Panc1 (cell line): ENCODE data around the gene STARD3NL. TPM values are rescaled to one million over a fixed set of nuclear protein-coding genes. Genes with fewer than 3 reads are reported as not detected.
A peak's percentile ranks its signal among the peaks of the same experiment; 100 is the strongest.

ENCODE experiments used
- ATAC-seq: fragments of 200-7000 bp; cut with Tn5 transposase; 2 replicates; pipeline ENCODE4 v1.9.1; 2020; ENCODE audit warnings: mild to moderate bottlenecking, moderate library complexity
- BruUV-seq: library from RNA; stranded (reverse); fragments of 400-500 nt; replicated peaks from 2 replicates; lab custom pipeline; 2021; lab: Mats Ljungman, UMichigan
- CTCF ChIA-PET: fragments of 300-600 bp; sonication (Branson Sonifier 250); formaldehyde crosslinking; loops from one replicate; lab custom pipeline; 2022; ENCODE audit warnings: antibody characterized with exemption; lab: Charles Lee
- POLR2A ChIA-PET: fragments of 300-600 bp; sonication (Branson Sonifier 250); formaldehyde crosslinking; loops from one replicate; lab custom pipeline; 2022; ENCODE audit warnings: antibody characterized with exemption; lab: Charles Lee
- DNase-seq: peaks from one replicate; pipeline ENCODE4 v3.0.0-alpha.2; 2010; ENCODE audit warnings: low read depth, low spot score
- H3K27ac ChIP-seq: 2 replicates; pipeline ENCODE4 v1.5.1; 2011; ENCODE audit warnings: mild to moderate bottlenecking, low read length, inconsistent platforms
- H3K27me3 ChIP-seq: fragments of 200-500 bp; sonication (Bioruptor generic); 2 replicates; pipeline ENCODE4 v1.6.0; 2014; ENCODE audit warnings: low read length, inconsistent platforms; ENCODE audit not compliant: control insufficient read depth, insufficient read depth
- H3K36me3 ChIP-seq: fragments of 200-500 bp; sonication (Bioruptor generic); 2 replicates; pipeline ENCODE4 v1.5.1; 2014; ENCODE audit warnings: inconsistent platforms, mild to moderate bottlenecking, low read length, moderate library complexity; ENCODE audit not compliant: control insufficient read depth, insufficient read depth
- H3K4me1 ChIP-seq: 2 replicates; pipeline ENCODE4 v1.5.1; 2011; ENCODE audit warnings: inconsistent platforms, mild to moderate bottlenecking, low read length, moderate library complexity; ENCODE audit not compliant: control insufficient read depth, insufficient read depth
- H3K4me3 ChIP-seq, 2 experiments: 2 replicates each; pipeline ENCODE4 v1.5.1; 2011 to 2012; ENCODE audit warnings: low read depth in 2 of 2, low read length in 2 of 2, mild to moderate bottlenecking in 2 of 2, inconsistent platforms in 1 of 2, moderate library complexity in 1 of 2
- H3K9me3 ChIP-seq: fragments of 200-500 bp; sonication (Bioruptor generic); 2 replicates; pipeline ENCODE4 v1.5.1; 2014; ENCODE audit warnings: low read depth, mild to moderate bottlenecking, inconsistent platforms, low read length, moderate library complexity; ENCODE audit not compliant: control insufficient read depth, insufficient read depth
- CTCF ChIP-seq: fragments of 450-650 bp; IDR thresholded peaks from 2 replicates; pipeline ENCODE4 v1.5.1; 2017; ENCODE audit warnings: mild to moderate bottlenecking
- POLR2AphosphoS5 ChIP-seq: IDR thresholded peaks from 2 replicates; pipeline ENCODE4 v1.6.1; 2012; ENCODE audit warnings: mild to moderate bottlenecking, low read depth, low read length, moderate library complexity
- REST ChIP-seq, 2 experiments: IDR thresholded peaks; 2 replicates each; pipeline ENCODE4 v1.6.1; 2011 to 2012; ENCODE audit warnings: low read depth in 2 of 2, control low read depth in 1 of 2, low read length in 1 of 2, mild to moderate bottlenecking in 1 of 2, moderate library complexity in 1 of 2; ENCODE audit not compliant: insufficient read depth in 1 of 2
- SIN3A ChIP-seq: IDR thresholded peaks from 2 replicates; pipeline ENCODE4 v1.6.1; 2012; ENCODE audit warnings: low read depth, mild to moderate bottlenecking, low read length, moderate library complexity, borderline replicate concordance; ENCODE audit not compliant: insufficient read depth
- TCF7L2 ChIP-seq: IDR thresholded peaks from 2 replicates; pipeline ENCODE4 v1.6.1; 2011; ENCODE audit warnings: mild to moderate bottlenecking, low read depth, low read length, inconsistent platforms
- in situ Hi-C: cut with HindIII; loops from 2 replicates; pipeline ENCODE4 v1.10.0; 2016; ENCODE audit warnings: low sequenced_read_pairs, low pct_unique_long_range_greater_than_20kb
- intact Hi-C: fragments of 100-400 bp; cut with micrococcal nuclease; formaldehyde crosslinking; loops from one replicate; pipeline ENCODE4 v1.10.0; 2022; ENCODE audit not compliant: unreplicated experiment
- total RNA-seq: library from RNA; stranded (reverse); gene quantifications from one replicate; pipeline ENCODE4 v1.2.1, GENCODE V29; 2021; ENCODE audit not compliant: unreplicated experiment

The STARD3NL gene
- total RNA-seq, 1 experiment from 2014 or later: 75.7 TPM

- Histone ChIP-seq H3K4me3 (no peak overlapping the region), H3K27ac (peak overlapping the region; percentile 30; the same call in 1 of the 2 replicates), H3K36me3 (no peaks in the 10 kb centered on the region), H3K9me3 (no peaks in the 10 kb centered on the region), H3K27me3 (no peaks in the 10 kb centered on the region), H3K4me1 (peaks cover 20% of the 10 kb centered on the region)
- no peak for TF ChIP-seq POLR2AphosphoS5
- TF ChIP-seq TCF7L2: no peak
- TF ChIP-seq SIN3A: no peak
- no peak for TF ChIP-seq CTCF
- no peak for TF ChIP-seq REST (IDR thresholded peaks at IDR 0.05; ENCODE audit: insufficient read depth in 1 of 2, low read depth in 2 of 2, low read length in 1 of 2)
- ChIA-PET POLR2A (interaction anchor here (0.6 to 1.0 kb wide), 2 partner anchors 10 to 30 kb away, joined by 3 read pairs; no protein-coding TSS in a partner anchor), CTCF (no interaction called here)
- 0 out of 2 replicates have a peak, but pooled peaks have one; percentile 40 for ATAC-seq
- intact Hi-C loops (no loop called here), in situ Hi-C loops (no loop called here)
- no TSS peak for BruUV-seq
- no peak for DNase-seq
Observed at GRCh38 chr7:38195804-38196595, 18.0 kb downstream of the STARD3NL start.

- intact Hi-C loops: no loop called here
- no peaks in the 10 kb centered on the region for H3K9me3 ChIP-seq
- no peaks in the 10 kb centered on the region for H3K27me3 ChIP-seq
- no peaks in the 10 kb centered on the region for H3K36me3 ChIP-seq
- POLR2A ChIA-PET: no interaction called here
- in situ Hi-C loops: no loop called here
- H3K4me1 ChIP-seq: peaks cover 20% of the 10 kb centered on the region
- ATAC-seq (no peak), DNase-seq (no peak)
- CTCF ChIA-PET: interaction anchor here (2.0 kb wide), 1 partner anchor 17 kb away, joined by 6 read pairs; no protein-coding TSS in a partner anchor
- no peak for TF ChIP-seq CTCF
- no peak for TF ChIP-seq SIN3A
- TF ChIP-seq REST (IDR thresholded peaks at IDR 0.05; ENCODE audit: insufficient read depth in 1 of 2, low read depth in 2 of 2, low read length in 1 of 2): no peak
- TF ChIP-seq POLR2AphosphoS5: no peak
- no peak for TF ChIP-seq TCF7L2
- no peak overlapping the region for H3K4me3 ChIP-seq
- H3K27ac ChIP-seq: no peak overlapping the region
- BruUV-seq: no TSS peak
Observed at GRCh38 chr7:38198366-38198765, 20.3 kb downstream of the STARD3NL start.
